Ishikawa (cell line): ENCODE measurements around the gene SYVN1.

Experiments
- CEBPB ChIP-seq: IDR thresholded peaks from 2 replicates; pipeline ENCODE4 v1.6.1; 2012
- CREB1 ChIP-seq: IDR thresholded peaks from 2 replicates; pipeline ENCODE4 v1.6.1; 2012; ENCODE audit warnings: low read depth
- EGR1 ChIP-seq: IDR thresholded peaks from 2 replicates; pipeline ENCODE4 v1.6.1; 2012
- EP300 ChIP-seq: IDR thresholded peaks from 2 replicates; pipeline ENCODE4 v1.6.1; 2012; ENCODE audit warnings: borderline replicate concordance
- FOXM1 ChIP-seq: IDR thresholded peaks from 2 replicates; pipeline ENCODE4 v1.6.1; 2012; ENCODE audit warnings: low read depth, borderline replicate concordance
- MAX ChIP-seq: IDR thresholded peaks from 2 replicates; pipeline ENCODE4 v1.6.1; 2012
- NFIC ChIP-seq: IDR thresholded peaks from 2 replicates; pipeline ENCODE4 v1.6.1; 2012
- RAD21 ChIP-seq: IDR thresholded peaks from 2 replicates; pipeline ENCODE4 v1.6.1; 2012; ENCODE audit warnings: low read depth
- REST ChIP-seq: IDR thresholded peaks from 2 replicates; pipeline ENCODE4 v1.6.1; 2012; ENCODE audit warnings: low read depth, mild to moderate bottlenecking
- TAF1 ChIP-seq: IDR thresholded peaks from 2 replicates; pipeline ENCODE4 v1.6.1; 2012; ENCODE audit warnings: low read depth, mild to moderate bottlenecking
- TCF12 ChIP-seq: IDR thresholded peaks from 2 replicates; pipeline ENCODE4 v1.6.1; 2012; ENCODE audit warnings: low read depth
- TEAD4 ChIP-seq: IDR thresholded peaks from 2 replicates; pipeline ENCODE4 v1.6.1; 2012
- USF1 ChIP-seq: IDR thresholded peaks from 2 replicates; pipeline ENCODE4 v1.6.1; 2012
- YY1 ChIP-seq: IDR thresholded peaks from 2 replicates; pipeline ENCODE4 v1.6.1; 2012; ENCODE audit warnings: low read depth
- ZBTB7A ChIP-seq: IDR thresholded peaks from 2 replicates; pipeline ENCODE4 v1.6.1; 2012; ENCODE audit warnings: low read depth

SYVN1 gene

GRCh38 chr11:65126624-65127274 lies 7.6 kb downstream of the SYVN1 start:
- TF ChIP-seq REST: no peak
- TF ChIP-seq USF1: no peak
- no peak for TF ChIP-seq CEBPB
- TF ChIP-seq TAF1: no peak
- no peak for TF ChIP-seq YY1
- TF ChIP-seq EGR1: no peak
- no peak for TF ChIP-seq TCF12
- TF ChIP-seq MAX: no peak
- TF ChIP-seq TEAD4: no peak
- TF ChIP-seq ZBTB7A: no peak

- TF ChIP-seq USF1 (no peak), TAF1 (no peak)
These were observed 8.9 kb downstream of the SYVN1 start for GRCh38 chr11:65125197-65126056.

GRCh38 chr11:65124480-65125196 lies 9.7 kb downstream of the SYVN1 start:
- TF ChIP-seq TCF12: no peak
- no peak for TF ChIP-seq USF1
- no peak for TF ChIP-seq RAD21
- TF ChIP-seq MAX: no peak
- TF ChIP-seq REST: no peak
- no peak for TF ChIP-seq ZBTB7A
- no peak for TF ChIP-seq TEAD4
- TF ChIP-seq TAF1: no peak
- no peak for TF ChIP-seq YY1
- no peak for TF ChIP-seq FOXM1
- TF ChIP-seq NFIC: no peak
- TF ChIP-seq CREB1: no peak
- no peak for TF ChIP-seq CEBPB
- no peak for TF ChIP-seq EGR1
- no peak for TF ChIP-seq EP300

GRCh38 chr11:65121865-65122696 lies 12.2 kb downstream of the SYVN1 start, which contains the start of the genes FAU and MRPL49:
FAU (minus strand) TSS chr11:65122134; CDS start chr11:65121813, 321 bp downstream.
MRPL49 (plus strand) TSS chr11:65122321; CDS start chr11:65122347, 26 bp downstream.
- TF ChIP-seq CEBPB (no peak), MAX (peak; percentile 66), FOXM1 (no peak), RAD21 (0 out of 2 replicates have a peak, but pooled peaks have one; percentile 1), EP300 (no peak), YY1 (peak; percentile 93), ZBTB7A (no peak), EGR1 (peak; percentile 15; the same call in 1 of the 2 replicates), NFIC (no peak), TEAD4 (peak; percentile 41), REST (no peak), TCF12 (peak; percentile 51; the same call in 1 of the 2 replicates), CREB1 (peak; percentile 95), USF1 (no peak), TAF1 (peak; percentile 98)
